ENCODE measurements around the gene ZNRF1.

GRCh38 chr16:75025761-75026160 lies 26.9 kb downstream of the ZNRF1 start:
- TF ChIP-seq CTCF (IDR thresholded peaks at IDR 0.05) (no peak), POLR2A (IDR thresholded peaks at IDR 0.05) (no peak)

Data from testis (tissue), 2 donors.